Endothelial cell of umbilical vein (primary cell): ENCODE measurements around the gene POU3F1. TPM values are rescaled to one million over a fixed set of nuclear protein-coding genes. Genes with fewer than 3 reads are reported as not detected.

Source experiments
- BruUV-seq: library from RNA; stranded (reverse); fragments of 400-500 nt; replicated peaks from 2 replicates; lab custom pipeline; 2021; lab: Mats Ljungman, UMichigan
- CTCF ChIA-PET: fragments of 300-600, 350-600 bp; sonication (Branson Sonifier 250); formaldehyde crosslinking; loops from one replicate; lab custom pipeline; 2021; ENCODE audit warnings: antibody characterized with exemption, inconsistent platforms; lab: Charles Lee
- POLR2A ChIA-PET: fragments of 300-600, 350-600 bp; sonication (Branson Sonifier 250); formaldehyde crosslinking; loops from one replicate; lab custom pipeline; 2021; ENCODE audit warnings: antibody characterized with exemption, inconsistent platforms; lab: Charles Lee
- DNase-seq: peaks from one replicate; pipeline ENCODE4 v3.0.0-alpha.2; 2011; ENCODE audit warnings: low read depth, low spot score
- FAIRE-seq: peaks from 2 replicates; lab custom pipeline; 2011; peaks lifted over from hg19 to GRCh38; lab: Jason Lieb, UNC
- H2AFZ ChIP-seq: 2 replicates; pipeline ENCODE4 v1.6.0; 2012; ENCODE audit warnings: low read depth, low read length, control low read depth, inconsistent platforms
- H3K27ac ChIP-seq: 2 replicates; pipeline ENCODE4 v1.5.1; 2011; ENCODE audit warnings: low read depth, mild to moderate bottlenecking, control low read depth, low read length, moderate library complexity; ENCODE audit not compliant: insufficient read depth
- H3K27me3 ChIP-seq, 2 experiments: 2 replicates each; pipeline versions ENCODE4 v1.6.0 to v1.6.1; 2011; ENCODE audit warnings: low read length in 2 of 2, mixed read lengths in 1 of 2; ENCODE audit not compliant: control insufficient read depth in 2 of 2, insufficient read depth in 2 of 2
- H3K36me3 ChIP-seq, 2 experiments: 2 replicates in 1 of 2; 3 replicates in 1 of 2; pipeline ENCODE4 v1.5.1; 2011; ENCODE audit warnings: low read length in 2 of 2, mild to moderate bottlenecking in 1 of 2, moderate library complexity in 1 of 2; ENCODE audit not compliant: control insufficient read depth in 2 of 2, insufficient read depth in 2 of 2; ENCODE audit errors: extremely low read depth in 1 of 2
- H3K4me1 ChIP-seq: 3 replicates; pipeline ENCODE4 v1.5.1; 2011; ENCODE audit warnings: mild to moderate bottlenecking, low read length; ENCODE audit not compliant: control insufficient read depth, insufficient read depth; ENCODE audit errors: extremely low read depth
- H3K4me2 ChIP-seq: 2 replicates; pipeline ENCODE4 v1.6.1; 2011; ENCODE audit warnings: low read length, control low read depth, mixed read lengths; ENCODE audit not compliant: insufficient read depth
- H3K4me3 ChIP-seq, 3 experiments: fragments of 200-600 bp in 1 of 3; sonication (generic), shearing (Covaris generic) in 1 of 3; replicated peaks in 1 of 3; 2 replicates each; pipeline ENCODE4 v1.5.1; 2011 to 2016; ENCODE audit warnings: control low read depth in 3 of 3, low read length in 3 of 3, mild to moderate bottlenecking in 2 of 3, inconsistent platforms in 1 of 3, low read depth in 1 of 3, moderate library complexity in 1 of 3; ENCODE audit not compliant: insufficient read depth in 1 of 3
- H3K79me2 ChIP-seq: 2 replicates; pipeline ENCODE4 v1.6.0; 2012; ENCODE audit warnings: low read length, inconsistent platforms; ENCODE audit not compliant: control insufficient read depth, insufficient read depth
- H3K9ac ChIP-seq: replicated peaks from 2 replicates; pipeline ENCODE3; 2011; ENCODE audit warnings: low read length, control low read depth; ENCODE audit not compliant: insufficient read depth; ENCODE audit errors: extremely low read depth
- H3K9me1 ChIP-seq: replicated peaks from 3 replicates; pipeline ENCODE4 v1.6.0; 2011; ENCODE audit warnings: mild to moderate bottlenecking, low read length; ENCODE audit not compliant: control insufficient read depth, insufficient read depth; ENCODE audit errors: extremely low read depth
- H3K9me3 ChIP-seq: replicated peaks from 2 replicates; pipeline ENCODE4 v1.5.1; 2012; ENCODE audit warnings: low read length, inconsistent platforms; ENCODE audit not compliant: control insufficient read depth, insufficient read depth
- H4K20me1 ChIP-seq: replicated peaks from 2 replicates; pipeline ENCODE3; 2011; ENCODE audit warnings: mild to moderate bottlenecking, low read length; ENCODE audit not compliant: control insufficient read depth, insufficient read depth; ENCODE audit errors: extremely low read depth
- EZH2 ChIP-seq: IDR thresholded peaks from 2 replicates; pipeline ENCODE4 v1.6.1; 2012; ENCODE audit warnings: borderline replicate concordance, low read depth, mild to moderate bottlenecking, moderate library complexity, low read length, inconsistent platforms; ENCODE audit not compliant: severe bottlenecking
- FOS ChIP-seq: IDR thresholded peaks from 2 replicates; pipeline ENCODE4 v1.6.1; 2011; ENCODE audit warnings: mild to moderate bottlenecking, low read length, moderate library complexity, borderline replicate concordance; ENCODE audit not compliant: insufficient read depth
- GATA2 ChIP-seq: IDR thresholded peaks from 2 replicates; pipeline ENCODE4 v1.7.0; 2011; ENCODE audit warnings: low read depth, mild to moderate bottlenecking, moderate library complexity, mixed read lengths, low read length; ENCODE audit not compliant: insufficient read length, insufficient read depth
- JUN ChIP-seq: IDR thresholded peaks from 2 replicates; pipeline ENCODE4 v1.6.1; 2011; ENCODE audit warnings: borderline replicate concordance, low read depth; ENCODE audit not compliant: insufficient read length, insufficient read depth
- MYC ChIP-seq: IDR thresholded peaks from one replicate; pipeline ENCODE4 v1.6.1; 2011; ENCODE audit warnings: mild to moderate bottlenecking, low read depth, low read length
- POLR2A ChIP-seq: IDR thresholded peaks from 2 replicates; pipeline ENCODE4 v1.6.1; 2012; ENCODE audit warnings: low read depth, mild to moderate bottlenecking, control low read depth, low read length
- POLR2AphosphoS5 ChIP-seq: IDR thresholded peaks from 2 replicates; pipeline ENCODE4 v1.6.1; 2012; ENCODE audit warnings: low read depth, mild to moderate bottlenecking, control low read depth, low read length, moderate library complexity; ENCODE audit not compliant: insufficient read depth
- dilution Hi-C: fragments of 300-500 bp; cut with MboI; formaldehyde crosslinking; loops from one replicate; pipeline ENCODE4 v1.15.0; 2019; ENCODE audit warnings: low sequenced_read_pairs; ENCODE audit not compliant: extremely low pct_ligation_motif_present
- intact Hi-C: fragments of 100-400 bp; cut with micrococcal nuclease; formaldehyde crosslinking; loops from one replicate; pipeline ENCODE4 v1.10.0; 2022
- polyA plus RNA-seq, 4 experiments: library from polyadenylated mRNA; depleted of rRNA in 3 of 4; stranded (reverse) in 3 of 4; unstranded in 1 of 4; fragments of >200 nt; gene quantifications; 2 replicates each; pipeline versions ENCODE4 v1.2.1 to v1.2.3, GENCODE V29; 2011 to 2012; ENCODE audit warnings: missing spikeins in 1 of 4
- total RNA-seq: library from RNA; stranded (reverse); gene quantifications from 2 replicates; pipeline ENCODE4 v1.2.3, GENCODE V29; 2021
- TF ChIP-seq, protein P1 (sequence below), 2 donors: IDR thresholded peaks; 1 replicate in 1 of 2; 2 replicates in 1 of 2; pipeline ENCODE4 v1.5.1; 2011; ENCODE audit warnings: low read length in 2 of 2, mild to moderate bottlenecking in 2 of 2, moderate library complexity in 2 of 2, control low read depth in 1 of 2, inconsistent platforms in 1 of 2, low read depth in 1 of 2; ENCODE audit not compliant: insufficient read depth in 1 of 2; ENCODE audit errors: extremely low read depth in 1 of 2
- TF ChIP-seq, protein P2 (sequence below): IDR thresholded peaks from 2 replicates; pipeline ENCODE4 v1.6.1; 2011; ENCODE audit not compliant: insufficient read depth, insufficient read length

Gene POU3F1
- total and polyA plus RNA-seq, 2 donors (not counting 3 experiments of a cell fraction or from before 2014, with no cell fraction given), result not detected

DNA sequence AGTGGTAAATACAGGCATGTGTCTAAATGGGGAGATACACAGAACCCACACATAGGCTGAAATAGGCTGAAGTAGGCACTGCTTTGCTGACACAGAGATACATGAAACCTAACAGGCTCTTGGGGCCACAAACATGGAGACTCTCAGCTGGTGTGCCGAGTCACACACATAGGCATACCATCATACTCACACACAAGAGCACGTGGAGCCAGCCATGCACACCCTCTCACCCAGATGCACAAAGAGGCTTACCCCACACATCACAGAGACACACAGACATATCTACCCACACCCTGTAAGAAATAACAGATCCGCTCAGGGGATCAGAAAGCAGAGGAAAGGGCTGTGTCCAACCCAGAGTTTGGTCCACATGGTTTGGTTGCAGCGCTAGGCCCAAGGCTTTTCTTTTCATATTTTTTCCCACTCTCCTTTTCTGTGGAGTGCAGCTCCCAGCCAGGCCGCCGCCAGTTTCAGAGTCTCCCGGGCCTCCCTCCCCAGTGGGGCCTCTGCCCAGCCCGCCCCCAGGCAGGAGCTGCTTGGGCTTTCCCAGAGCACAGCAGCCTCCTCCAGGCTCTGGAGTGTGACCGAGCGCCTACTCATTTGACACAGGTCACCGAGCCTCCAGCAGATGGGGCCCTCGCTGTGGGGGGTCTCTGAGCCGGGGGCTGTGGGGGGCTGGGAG, 3.9 kb upstream of the POU3F1 start:
- Histone ChIP-seq H3K27me3 (peaks cover 14 to 24% of the 10 kb centered on the region in 2 experiments), H3K27ac (no peak overlapping the region), H3K36me3 (no peaks in the 10 kb centered on the region), H4K20me1 (no peaks in the 10 kb centered on the region), H3K9ac (no peak overlapping the region), H2AFZ (no peak overlapping the region), H3K9me3 (no peaks in the 10 kb centered on the region), H3K4me2 (no peak overlapping the region), H3K79me2 (no peaks in the 10 kb centered on the region), H3K4me3 (no peak overlapping the region), H3K4me1 (peaks cover 4% of the 10 kb centered on the region), H3K9me1 (no peaks in the 10 kb centered on the region)
- TF ChIP-seq EZH2 (no peak), GATA2 (no peak), FOS (no peak), MYC (no peak), POLR2AphosphoS5 (no peak), JUN (no peak), POLR2A (no peak)
- TF ChIP-seq, protein P1, sequence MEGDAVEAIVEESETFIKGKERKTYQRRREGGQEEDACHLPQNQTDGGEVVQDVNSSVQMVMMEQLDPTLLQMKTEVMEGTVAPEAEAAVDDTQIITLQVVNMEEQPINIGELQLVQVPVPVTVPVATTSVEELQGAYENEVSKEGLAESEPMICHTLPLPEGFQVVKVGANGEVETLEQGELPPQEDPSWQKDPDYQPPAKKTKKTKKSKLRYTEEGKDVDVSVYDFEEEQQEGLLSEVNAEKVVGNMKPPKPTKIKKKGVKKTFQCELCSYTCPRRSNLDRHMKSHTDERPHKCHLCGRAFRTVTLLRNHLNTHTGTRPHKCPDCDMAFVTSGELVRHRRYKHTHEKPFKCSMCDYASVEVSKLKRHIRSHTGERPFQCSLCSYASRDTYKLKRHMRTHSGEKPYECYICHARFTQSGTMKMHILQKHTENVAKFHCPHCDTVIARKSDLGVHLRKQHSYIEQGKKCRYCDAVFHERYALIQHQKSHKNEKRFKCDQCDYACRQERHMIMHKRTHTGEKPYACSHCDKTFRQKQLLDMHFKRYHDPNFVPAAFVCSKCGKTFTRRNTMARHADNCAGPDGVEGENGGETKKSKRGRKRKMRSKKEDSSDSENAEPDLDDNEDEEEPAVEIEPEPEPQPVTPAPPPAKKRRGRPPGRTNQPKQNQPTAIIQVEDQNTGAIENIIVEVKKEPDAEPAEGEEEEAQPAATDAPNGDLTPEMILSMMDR (IDR thresholded peaks at IDR 0.05; ENCODE audit: extremely low read depth in 1 of 2, insufficient read depth in 1 of 2, low read depth in 1 of 2, low read length in 2 of 2), result no peak
- TF ChIP-seq, protein P2, sequence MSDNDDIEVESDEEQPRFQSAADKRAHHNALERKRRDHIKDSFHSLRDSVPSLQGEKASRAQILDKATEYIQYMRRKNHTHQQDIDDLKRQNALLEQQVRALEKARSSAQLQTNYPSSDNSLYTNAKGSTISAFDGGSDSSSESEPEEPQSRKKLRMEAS, result no peak
- ChIA-PET POLR2A (no interaction called here), CTCF (interaction anchor here (0.5 to 1.4 kb wide), 2 partner anchors 243 to 785 kb away, joined by 3 read pairs; partner anchors contain the start of genes C1orf122 and YRDC)
- no peak for DNase-seq
- dilution Hi-C loops (no loop called here), intact Hi-C loops (no loop called here)
- no TSS peak for BruUV-seq
- no peak for FAIRE-seq
